Hepatocyte (in vitro differentiated cells): ENCODE data around the gene KRTAP19-1.

ENCODE experiments used
- EZH2 ChIP-seq: fragments of 200-600 bp; sonication (generic); IDR thresholded peaks from 2 replicates; pipeline ENCODE4 v1.6.1; 2016; ENCODE audit warnings: antibody characterized with exemption, mild to moderate bottlenecking, borderline replicate concordance
- TF ChIP-seq, protein P1 (sequence below): fragments of 200-600 bp; sonication (generic); IDR thresholded peaks from 2 replicates; pipeline ENCODE4 v1.5.1; 2016; ENCODE audit warnings: antibody characterized with exemption, mild to moderate bottlenecking; ENCODE audit not compliant: poor library complexity

DNA sequence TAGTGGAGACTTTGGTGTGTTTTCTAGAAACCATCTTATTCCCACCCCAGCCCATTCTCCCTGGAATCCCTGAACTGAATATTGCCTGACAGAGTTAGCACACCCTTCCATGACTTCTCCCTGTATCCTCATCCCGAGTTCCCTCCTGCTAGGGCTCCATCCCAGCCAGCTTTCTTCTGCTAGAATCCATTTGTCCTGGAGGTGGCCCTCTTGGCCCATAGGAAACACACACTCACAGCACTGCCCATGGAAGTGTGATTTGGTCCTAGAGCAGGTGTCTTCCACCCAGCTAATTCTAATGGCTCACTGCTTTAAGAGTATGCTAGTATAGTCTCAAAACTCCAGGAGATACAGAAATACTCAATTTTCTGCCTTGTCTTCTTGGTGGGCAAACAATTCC is 36.0 kb downstream of the KRTAP19-1 start:
- TF ChIP-seq, protein P1, sequence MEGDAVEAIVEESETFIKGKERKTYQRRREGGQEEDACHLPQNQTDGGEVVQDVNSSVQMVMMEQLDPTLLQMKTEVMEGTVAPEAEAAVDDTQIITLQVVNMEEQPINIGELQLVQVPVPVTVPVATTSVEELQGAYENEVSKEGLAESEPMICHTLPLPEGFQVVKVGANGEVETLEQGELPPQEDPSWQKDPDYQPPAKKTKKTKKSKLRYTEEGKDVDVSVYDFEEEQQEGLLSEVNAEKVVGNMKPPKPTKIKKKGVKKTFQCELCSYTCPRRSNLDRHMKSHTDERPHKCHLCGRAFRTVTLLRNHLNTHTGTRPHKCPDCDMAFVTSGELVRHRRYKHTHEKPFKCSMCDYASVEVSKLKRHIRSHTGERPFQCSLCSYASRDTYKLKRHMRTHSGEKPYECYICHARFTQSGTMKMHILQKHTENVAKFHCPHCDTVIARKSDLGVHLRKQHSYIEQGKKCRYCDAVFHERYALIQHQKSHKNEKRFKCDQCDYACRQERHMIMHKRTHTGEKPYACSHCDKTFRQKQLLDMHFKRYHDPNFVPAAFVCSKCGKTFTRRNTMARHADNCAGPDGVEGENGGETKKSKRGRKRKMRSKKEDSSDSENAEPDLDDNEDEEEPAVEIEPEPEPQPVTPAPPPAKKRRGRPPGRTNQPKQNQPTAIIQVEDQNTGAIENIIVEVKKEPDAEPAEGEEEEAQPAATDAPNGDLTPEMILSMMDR: no peak
- TF ChIP-seq EZH2: no peak
